ENCODE results near the gene LMNA. TPM values are rescaled to one million over a fixed set of nuclear protein-coding genes. Genes with fewer than 3 reads are reported as not detected.

LMNA gene
- total RNA-seq, 1 donor from 2014 or later, result 92.7 TPM

DNA sequence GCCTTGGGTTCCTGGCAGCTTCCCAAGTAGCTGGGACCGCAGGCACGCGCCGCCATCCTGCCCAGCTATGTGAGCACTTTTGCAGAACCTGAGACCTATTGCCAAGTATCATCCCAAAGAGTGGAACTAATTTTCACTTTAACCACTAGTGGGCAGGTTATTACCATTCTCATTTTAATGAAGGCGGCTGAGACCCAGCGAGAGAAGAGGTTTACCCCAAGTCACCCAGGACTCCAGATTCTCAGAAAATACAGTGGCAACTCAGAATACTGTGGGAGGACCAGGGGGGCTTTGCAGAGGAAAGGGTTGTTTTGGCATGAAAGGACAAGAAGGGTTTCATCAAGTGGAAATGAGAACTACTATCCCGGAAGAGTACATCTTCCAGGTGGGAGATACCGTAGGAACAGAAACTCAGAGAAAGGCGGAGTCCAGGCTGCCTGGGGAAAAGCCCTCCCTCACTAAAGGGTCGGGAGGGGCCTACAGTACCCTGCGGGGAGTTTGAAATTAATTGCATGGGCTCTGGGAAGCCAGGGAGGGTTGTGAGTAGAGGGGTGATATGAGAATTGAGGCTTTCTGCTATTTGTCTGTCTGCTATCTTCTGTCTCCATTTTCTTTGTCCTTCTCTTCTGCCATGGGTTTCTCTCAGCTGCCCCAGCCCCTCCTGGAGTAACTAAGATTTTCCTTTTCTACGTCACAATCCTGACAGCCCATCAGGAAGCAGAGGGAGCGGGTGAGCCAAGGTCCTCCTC is 31.7 kb downstream of the LMNA start:
- Mint-ChIP-seq H3K27ac (peak overlapping the region; percentile 92), H3K36me3 (ENCODE audit: insufficient read depth) (no peaks in the 10 kb centered on the region), H3K27me3 (peaks cover 21% of the 10 kb centered on the region), H3K4me1 (ENCODE audit: low read depth) (peaks cover 12% of the 10 kb centered on the region), H3K9me3 (ENCODE audit: low read depth) (no peaks in the 10 kb centered on the region), H3K4me3 (ENCODE audit: low read depth) (peak overlapping the region; percentile 55)
- no peak for DNase-seq (ENCODE audit: low spot score, unreplicated experiment)
- TF ChIP-seq, protein P1, sequence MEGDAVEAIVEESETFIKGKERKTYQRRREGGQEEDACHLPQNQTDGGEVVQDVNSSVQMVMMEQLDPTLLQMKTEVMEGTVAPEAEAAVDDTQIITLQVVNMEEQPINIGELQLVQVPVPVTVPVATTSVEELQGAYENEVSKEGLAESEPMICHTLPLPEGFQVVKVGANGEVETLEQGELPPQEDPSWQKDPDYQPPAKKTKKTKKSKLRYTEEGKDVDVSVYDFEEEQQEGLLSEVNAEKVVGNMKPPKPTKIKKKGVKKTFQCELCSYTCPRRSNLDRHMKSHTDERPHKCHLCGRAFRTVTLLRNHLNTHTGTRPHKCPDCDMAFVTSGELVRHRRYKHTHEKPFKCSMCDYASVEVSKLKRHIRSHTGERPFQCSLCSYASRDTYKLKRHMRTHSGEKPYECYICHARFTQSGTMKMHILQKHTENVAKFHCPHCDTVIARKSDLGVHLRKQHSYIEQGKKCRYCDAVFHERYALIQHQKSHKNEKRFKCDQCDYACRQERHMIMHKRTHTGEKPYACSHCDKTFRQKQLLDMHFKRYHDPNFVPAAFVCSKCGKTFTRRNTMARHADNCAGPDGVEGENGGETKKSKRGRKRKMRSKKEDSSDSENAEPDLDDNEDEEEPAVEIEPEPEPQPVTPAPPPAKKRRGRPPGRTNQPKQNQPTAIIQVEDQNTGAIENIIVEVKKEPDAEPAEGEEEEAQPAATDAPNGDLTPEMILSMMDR (IDR thresholded peaks at IDR 0.05; ENCODE audit: unreplicated experiment), result peak; percentile 62

DNA sequence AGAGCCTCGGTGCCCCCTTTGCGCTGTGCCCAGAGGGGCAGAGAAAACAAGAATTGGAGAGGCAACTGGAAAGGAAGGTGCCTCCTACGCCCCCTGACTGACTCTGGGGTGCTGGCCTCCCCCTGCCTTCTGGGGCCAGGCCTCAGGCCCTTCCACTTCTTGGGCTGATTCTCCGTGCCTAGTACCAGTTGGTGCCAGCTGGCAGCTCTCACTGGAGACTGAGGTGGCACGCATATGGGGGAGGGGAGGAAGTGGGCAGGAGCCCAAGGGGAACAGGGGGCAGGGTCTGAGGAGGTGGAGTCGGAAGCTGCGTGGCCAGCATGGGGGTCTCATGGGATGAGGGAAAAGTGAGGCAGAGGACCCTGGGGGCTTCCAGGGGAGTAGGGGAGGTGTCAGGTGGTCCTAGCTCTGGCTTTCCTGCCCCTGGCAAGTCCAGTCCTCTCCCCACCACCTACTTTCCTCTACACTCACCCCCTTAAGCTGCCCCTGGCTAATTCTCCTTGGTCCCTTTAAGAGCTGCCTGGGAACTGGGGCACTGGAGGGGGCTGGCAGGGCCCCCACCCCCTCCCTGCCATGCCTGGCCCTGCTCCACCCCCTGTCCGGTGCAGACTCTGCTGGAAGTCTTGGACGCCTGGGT is 32.4 kb downstream of the LMNA start:
- H3K4me3 Mint-ChIP-seq (ENCODE audit: low read depth), result no peak overlapping the region
- peaks cover 22% of the 10 kb centered on the region for H3K27me3 Mint-ChIP-seq
- H3K36me3 Mint-ChIP-seq (ENCODE audit: insufficient read depth), result no peaks in the 10 kb centered on the region
- peaks cover 12% of the 10 kb centered on the region for H3K4me1 Mint-ChIP-seq (ENCODE audit: low read depth)
- H3K27ac Mint-ChIP-seq, result peak overlapping the region; percentile 92
- H3K9me3 Mint-ChIP-seq (ENCODE audit: low read depth), result no peaks in the 10 kb centered on the region
- DNase-seq (ENCODE audit: low spot score, unreplicated experiment), result no peak
- TF ChIP-seq, protein P1 (IDR thresholded peaks at IDR 0.05; ENCODE audit: unreplicated experiment), result no peak

DNA sequence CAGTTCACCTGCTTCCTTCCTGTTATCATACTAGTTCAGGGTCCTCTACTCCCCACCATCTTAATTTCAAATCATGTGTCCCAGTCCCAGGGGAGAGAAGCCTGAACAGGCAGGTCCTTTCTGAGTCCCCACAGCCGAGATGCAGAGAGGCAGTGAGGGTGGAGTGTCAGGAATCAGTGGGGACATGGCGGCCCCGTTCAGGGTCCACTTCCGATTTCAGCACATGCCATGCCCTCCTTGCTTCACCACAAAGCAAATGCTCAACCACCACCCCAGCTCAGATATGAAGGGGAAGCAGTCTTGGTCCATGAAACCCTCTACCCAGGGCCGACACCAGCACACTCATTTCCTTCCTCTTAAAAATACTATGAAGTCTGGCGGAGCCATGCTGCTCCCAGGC is 33.7 kb downstream of the LMNA start:
- no peak for DNase-seq (ENCODE audit: low spot score, unreplicated experiment)
- H3K27ac Mint-ChIP-seq, result no peak overlapping the region
- no peaks in the 10 kb centered on the region for H3K36me3 Mint-ChIP-seq (ENCODE audit: insufficient read depth)
- H3K4me1 Mint-ChIP-seq (ENCODE audit: low read depth), result peaks cover 12% of the 10 kb centered on the region
- no peaks in the 10 kb centered on the region for H3K9me3 Mint-ChIP-seq (ENCODE audit: low read depth)
- H3K4me3 Mint-ChIP-seq (ENCODE audit: low read depth), result no peak overlapping the region
- TF ChIP-seq, protein P1 (IDR thresholded peaks at IDR 0.05; ENCODE audit: unreplicated experiment), result no peak
- peaks cover 27% of the 10 kb centered on the region for H3K27me3 Mint-ChIP-seq

DNA sequence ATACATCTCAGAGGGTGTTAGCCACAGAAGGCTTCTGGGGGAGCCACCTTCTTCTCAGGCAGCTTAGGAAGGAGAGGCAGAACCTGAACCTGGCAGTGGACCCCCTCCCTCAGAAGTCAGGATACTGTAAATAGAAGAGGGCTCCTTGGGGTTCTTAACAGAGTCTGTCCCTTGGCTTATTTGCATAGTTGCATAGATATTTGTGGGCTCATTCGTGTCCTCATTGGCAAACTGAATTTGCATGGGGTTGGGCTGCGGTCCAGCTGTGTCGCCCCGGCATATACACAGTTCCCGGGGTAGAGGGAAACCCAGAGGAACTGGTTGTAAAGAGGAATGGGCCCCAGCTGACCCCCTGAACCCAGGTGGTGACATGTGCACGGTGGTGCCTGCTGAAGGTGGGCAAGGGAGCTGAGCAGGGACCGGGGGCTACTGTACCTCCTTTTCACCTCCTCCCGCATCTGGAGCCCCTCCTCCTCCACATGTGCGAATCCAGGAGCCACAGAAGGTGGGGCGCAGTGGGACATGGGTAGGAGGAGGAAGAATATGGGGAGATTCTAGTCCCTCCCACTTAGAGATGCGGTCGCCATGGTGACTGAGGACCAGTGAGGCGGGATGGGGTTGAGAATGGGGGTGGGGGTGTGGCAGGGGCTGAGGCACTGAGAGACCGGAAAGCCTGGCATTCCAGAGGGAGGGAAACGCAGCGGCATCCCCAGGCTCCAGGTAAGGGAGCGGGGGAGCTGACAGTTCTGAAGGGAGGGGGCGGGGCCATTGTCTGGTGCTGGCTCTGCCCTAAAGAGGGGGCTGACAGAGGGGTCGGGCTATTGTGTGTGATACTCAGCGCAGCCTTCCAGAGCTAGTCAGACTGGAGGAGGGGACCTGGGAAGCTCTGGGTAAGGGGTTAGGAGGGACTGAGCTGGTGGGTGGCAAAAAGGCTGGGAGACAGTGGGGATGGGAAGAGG is 35.1 kb downstream of the LMNA start:
- Mint-ChIP-seq H3K9me3 (ENCODE audit: low read depth) (no peaks in the 10 kb centered on the region), H3K4me1 (ENCODE audit: low read depth) (peaks cover 13% of the 10 kb centered on the region), H3K4me3 (ENCODE audit: low read depth) (no peak overlapping the region), H3K27ac (no peak overlapping the region), H3K27me3 (peaks cover 34% of the 10 kb centered on the region), H3K36me3 (ENCODE audit: insufficient read depth) (no peaks in the 10 kb centered on the region)
- TF ChIP-seq, protein P1 (IDR thresholded peaks at IDR 0.05; ENCODE audit: unreplicated experiment), result no peak
- DNase-seq (ENCODE audit: low spot score, unreplicated experiment), result no peak
